IMR-90 (cell line): ENCODE data around the gene FBRSL1. TPM values are rescaled to one million over a fixed set of nuclear protein-coding genes. Genes with fewer than 3 reads are reported as not detected.

ENCODE experiments used
- ATAC-seq: fragments of 200-7000 bp; cut with Tn5 transposase; 2 replicates; pipeline ENCODE4 v1.9.1; 2020; ENCODE audit warnings: low read depth, mild to moderate bottlenecking, moderate library complexity
- BruUV-seq: library from RNA; stranded (reverse); fragments of 400-500 nt; replicated peaks from 2 replicates; lab custom pipeline; 2021; lab: Mats Ljungman, UMichigan
- CTCF ChIA-PET: fragments of 300-600 bp; formaldehyde crosslinking; extraction: SDS; loops from one replicate; lab custom pipeline; 2021; ENCODE audit warnings: antibody characterized with exemption; lab: Yijun Ruan, JAX
- POLR2A ChIA-PET: fragments of 300-600 bp; sonication (Branson Sonifier 250); formaldehyde crosslinking; loops from one replicate; lab custom pipeline; 2022; ENCODE audit warnings: antibody characterized with exemption; ENCODE audit not compliant: unreplicated experiment; lab: Charles Lee
- DNase-seq: peaks from one replicate; pipeline ENCODE4 v3.0.0; 2013
- H2AFZ ChIP-seq: replicated peaks from 2 replicates; pipeline ENCODE3; 2013; ENCODE audit warnings: low read length, mild to moderate bottlenecking; ENCODE audit not compliant: poor library complexity
- H2AK5ac ChIP-seq: 2 replicates; pipeline ENCODE4 v1.6.1; 2013; ENCODE audit warnings: low read depth, low read length, inconsistent platforms
- H2AK9ac ChIP-seq: replicated peaks from 2 replicates; pipeline ENCODE3; 2013; ENCODE audit warnings: mild to moderate bottlenecking, low read depth, low read length, moderate library complexity; ENCODE audit not compliant: poor library complexity
- H2BK120ac ChIP-seq: 2 replicates; pipeline ENCODE4 v1.6.1; 2013; ENCODE audit warnings: low read depth, low read length, inconsistent platforms
- H2BK15ac ChIP-seq: 3 replicates; pipeline ENCODE4 v1.6.1; 2013; ENCODE audit warnings: low read depth, low read length, inconsistent platforms
- H2BK20ac ChIP-seq: 2 replicates; pipeline ENCODE4 v1.6.1; 2013; ENCODE audit warnings: low read depth, mild to moderate bottlenecking, inconsistent platforms, low read length, moderate library complexity
- H2BK5ac ChIP-seq: 2 replicates; pipeline ENCODE4 v1.6.1; 2013; ENCODE audit warnings: mild to moderate bottlenecking, low read depth, low read length, inconsistent platforms; ENCODE audit not compliant: poor library complexity, severe bottlenecking
- H3K14ac ChIP-seq: replicated peaks from 2 replicates; pipeline ENCODE4 v1.6.1; 2013; ENCODE audit warnings: low read depth, low read length, inconsistent platforms
- H3K18ac ChIP-seq: 2 replicates; pipeline ENCODE4 v1.6.1; 2013; ENCODE audit warnings: low read depth, low read length, control low read depth
- H3K23ac ChIP-seq: 2 replicates; pipeline ENCODE4 v1.6.1; 2013; ENCODE audit warnings: low read depth, low read length, inconsistent platforms
- H3K27ac ChIP-seq: 2 replicates; pipeline ENCODE4 v1.5.1; 2013; ENCODE audit warnings: mild to moderate bottlenecking, control low read depth, low read length; ENCODE audit not compliant: insufficient read depth
- H3K27me3 ChIP-seq: 2 replicates; pipeline ENCODE4 v1.6.1; 2013; ENCODE audit warnings: low read length; ENCODE audit not compliant: control insufficient read depth, insufficient read depth
- H3K36me3 ChIP-seq: 2 replicates; pipeline ENCODE4 v1.6.1; 2013; ENCODE audit warnings: low read length, mixed read lengths; ENCODE audit not compliant: control insufficient read depth, insufficient read depth
- H3K4ac ChIP-seq: 2 replicates; pipeline ENCODE4 v1.6.1; 2013; ENCODE audit warnings: low read depth, low read length, inconsistent platforms
- H3K4me1 ChIP-seq: 2 replicates; pipeline ENCODE4 v1.6.1; 2013; ENCODE audit warnings: low read length, mixed read lengths; ENCODE audit not compliant: control insufficient read depth, insufficient read depth
- H3K4me2 ChIP-seq: 2 replicates; pipeline ENCODE4 v1.6.1; 2013; ENCODE audit warnings: low read depth, mild to moderate bottlenecking, control low read depth, low read length, moderate library complexity
- H3K4me3 ChIP-seq: 2 replicates; pipeline ENCODE4 v1.5.1; 2013; ENCODE audit warnings: low read depth, mild to moderate bottlenecking, control low read depth, low read length, moderate library complexity; ENCODE audit not compliant: insufficient read depth
- H3K56ac ChIP-seq: 2 replicates; pipeline ENCODE4 v1.6.1; 2013; ENCODE audit warnings: low read length, inconsistent platforms; ENCODE audit not compliant: insufficient read depth; ENCODE audit errors: extremely low read depth
- H3K79me1 ChIP-seq, 2 experiments: 2 replicates each; pipeline ENCODE4 v1.6.1; 2013; ENCODE audit warnings: low read length in 2 of 2, inconsistent platforms in 1 of 2, low read depth in 1 of 2
- H3K9ac ChIP-seq: 2 replicates; pipeline ENCODE4 v1.6.1; 2013; ENCODE audit warnings: low read depth, low read length, control low read depth
- H3K9me1 ChIP-seq: 2 replicates; pipeline ENCODE4 v1.6.1; 2013; ENCODE audit warnings: low read length, inconsistent platforms; ENCODE audit not compliant: insufficient read depth
- H3K9me3 ChIP-seq: 2 replicates; pipeline ENCODE4 v1.6.1; 2013; ENCODE audit warnings: low read length; ENCODE audit not compliant: control insufficient read depth, insufficient read depth
- H4K20me1 ChIP-seq: 2 replicates; pipeline ENCODE4 v1.6.1; 2013; ENCODE audit warnings: low read length, inconsistent platforms; ENCODE audit not compliant: insufficient read depth
- H4K5ac ChIP-seq: 2 replicates; pipeline ENCODE4 v1.6.1; 2013; ENCODE audit warnings: mild to moderate bottlenecking, low read depth, low read length, control low read depth
- H4K8ac ChIP-seq, 2 experiments: 2 replicates each; pipeline ENCODE4 v1.6.1; 2013; ENCODE audit warnings: low read depth in 2 of 2, low read length in 2 of 2, control low read depth in 1 of 2, inconsistent platforms in 1 of 2
- H4K91ac ChIP-seq: 2 replicates; pipeline ENCODE4 v1.6.1; 2013; ENCODE audit warnings: low read depth, low read length, inconsistent platforms; ENCODE audit not compliant: insufficient read depth
- BHLHE40 ChIP-seq: fragments of 150-350 bp; IDR thresholded peaks from 2 replicates; pipeline ENCODE4 v1.6.1; 2016; ENCODE audit warnings: mild to moderate bottlenecking, low read depth, low read length
- CEBPB ChIP-seq: IDR thresholded peaks from 2 replicates; pipeline ENCODE4 v1.6.1; 2012; ENCODE audit warnings: low read depth, low read length, improper control_type of control experiment
- CHD1 ChIP-seq: IDR thresholded peaks from 2 replicates; pipeline ENCODE4 v1.6.1; 2012; ENCODE audit warnings: low read depth, low read length, improper control_type of control experiment
- CTCF ChIP-seq: conservative IDR thresholded peaks from 2 replicates; pipeline ENCODE4 v1.5.1; 2012; ENCODE audit warnings: mild to moderate bottlenecking, low read depth, low read length, improper control_type of control experiment
- FOS ChIP-seq: fragments of 150-350 bp; IDR thresholded peaks from 2 replicates; pipeline ENCODE4 v1.6.1; 2016; ENCODE audit warnings: low read depth, low read length
- MAFK ChIP-seq: IDR thresholded peaks from 2 replicates; pipeline ENCODE4 v1.6.1; 2012; ENCODE audit warnings: low read depth, low read length, improper control_type of control experiment
- MAZ ChIP-seq: IDR thresholded peaks from 2 replicates; pipeline ENCODE4 v1.6.1; 2012; ENCODE audit warnings: low read depth, mild to moderate bottlenecking, low read length, improper control_type of control experiment, moderate library complexity, borderline replicate concordance
- MXI1 ChIP-seq: IDR thresholded peaks from 2 replicates; pipeline ENCODE4 v1.6.1; 2012; ENCODE audit warnings: low read depth, mild to moderate bottlenecking, low read length, moderate library complexity, borderline replicate concordance
- RCOR1 ChIP-seq: IDR thresholded peaks from 2 replicates; pipeline ENCODE4 v1.6.1; 2012; ENCODE audit warnings: mild to moderate bottlenecking, low read length, improper control_type of control experiment; ENCODE audit not compliant: insufficient replicate concordance
- RFX5 ChIP-seq: IDR thresholded peaks from 2 replicates; pipeline ENCODE4 v1.8.0; 2012; ENCODE audit warnings: low read depth, mild to moderate bottlenecking, low read length, moderate library complexity
- SMC3 ChIP-seq: fragments of 150-350 bp; IDR thresholded peaks from 2 replicates; pipeline ENCODE4 v1.6.1; 2016; ENCODE audit warnings: low read depth, mild to moderate bottlenecking, antibody characterized with exemption, low read length, moderate library complexity
- USF2 ChIP-seq: fragments of 150-350 bp; IDR thresholded peaks from 2 replicates; pipeline ENCODE4 v1.6.1; 2017; ENCODE audit warnings: mild to moderate bottlenecking, antibody characterized with exemption, low read length, low read depth
- WGBS, 2 experiments: methylation state at CpG; one replicate each; pipeline versions ENCODE4 v1.1.5 to v1.1.7; 2013; ENCODE audit warnings: missing lambda C conversion rate in 2 of 2; ENCODE audit not compliant: insufficient read length in 1 of 2; ENCODE audit errors: extremely low coverage in 2 of 2; 5-methylcytosine and 5-hydroxymethylcytosine counted together
- dilution Hi-C: fragments of 300-500 bp; cut with HindIII; formaldehyde crosslinking; loops from one replicate; pipeline ENCODE4 v1.14.3; 2018; ENCODE audit warnings: low sequenced_read_pairs; ENCODE audit not compliant: unreplicated experiment
- in situ Hi-C: fragments of 300-500 bp; cut with MboI; formaldehyde crosslinking; loops from 3 replicates; pipeline ENCODE4 v1.14.3; 2019; ENCODE audit warnings: low sequenced_read_pairs, inconsistent platforms, mixed read lengths
- intact Hi-C: fragments of 100-400 bp; cut with micrococcal nuclease; formaldehyde crosslinking; loops from 2 replicates; pipeline ENCODE4 v1.10.0; 2022
- polyA plus RNA-seq, 3 experiments: library from polyadenylated mRNA; depleted of rRNA; stranded (reverse); fragments of >200 nt; gene quantifications; 2 replicates each; pipeline ENCODE4 v1.2.3, GENCODE V29; 2012; ENCODE audit warnings: low replicate concordance in 1 of 3
- total RNA-seq: library from RNA; depleted of rRNA; stranded (reverse); fragments of >200 nt; gene quantifications from 2 replicates; pipeline ENCODE4 v1.2.3, GENCODE V29; 2012

The FBRSL1 gene
- total and polyA plus RNA-seq, 2 of the 4 experiments (the other 2 are of a cell fraction): 0.36 to 10.8 TPM

GRCh38 chr12:132471011-132471857 lies 18.7 kb upstream of the FBRSL1 start:
- dilution Hi-C loops: no loop called here
- Histone ChIP-seq H2AK9ac (no peak overlapping the region), H4K91ac (no peak overlapping the region), H3K27me3 (peaks cover 3% of the 10 kb centered on the region; the same call in 1 of the 2 replicates), H3K18ac (no peak overlapping the region), H3K9me1 (no peaks in the 10 kb centered on the region), H2BK15ac (no peak overlapping the region), H2AK5ac (no peak overlapping the region), H3K4ac (no peak overlapping the region), H3K14ac (no peak overlapping the region), H3K36me3 (no peaks in the 10 kb centered on the region), H4K8ac (no peak overlapping the region), H2AFZ (no peak overlapping the region), H4K5ac (no peak overlapping the region), H2BK5ac (no peak overlapping the region), H3K9ac (no peak overlapping the region), H3K9me3 (peaks cover 4% of the 10 kb centered on the region; the same call in 1 of the 2 replicates), H3K56ac (no peak overlapping the region), H4K20me1 (no peaks in the 10 kb centered on the region), H3K79me1 (no peaks in the 10 kb centered on the region), H3K27ac (no peak overlapping the region), H3K4me1 (no peaks in the 10 kb centered on the region), H3K23ac (no peak overlapping the region), H2BK120ac (no peak overlapping the region), H3K4me3 (no peak overlapping the region), H2BK20ac (no peak overlapping the region), H3K4me2 (no peak overlapping the region)
- in situ Hi-C loops: no loop called here
- 31% methylated on average over 6 of the region's 18 CpGs; no CpG with 5 or more reads in 1 of the 2 experiments for WGBS, 2 experiments
- intact Hi-C loops: no loop called here
- ATAC-seq (no peak), DNase-seq (no peak)
- ChIA-PET POLR2A (no interaction called here), CTCF (no interaction called here)
- BruUV-seq: no TSS peak
- TF ChIP-seq RCOR1 (no peak), FOS (no peak), CEBPB (no peak), CHD1 (no peak), SMC3 (no peak), MXI1 (no peak), BHLHE40 (no peak), MAZ (no peak), CTCF (no peak), MAFK (no peak), RFX5 (no peak), USF2 (no peak)
